Fibroblast of villous mesenchyme (primary cell): ENCODE results near the gene FAM8A1. TPM values are rescaled to one million over a fixed set of nuclear protein-coding genes. Genes with fewer than 3 reads are reported as not detected.

Source experiments
- DNase-seq: peaks from one replicate; pipeline ENCODE4 v3.0.0-alpha.2; 2010; ENCODE audit warnings: low read depth
- H3K4me3 ChIP-seq: 2 replicates; pipeline ENCODE4 v1.5.1; 2011; ENCODE audit warnings: low read depth, mild to moderate bottlenecking, low read length
- CTCF ChIP-seq: IDR thresholded peaks from 2 replicates; pipeline ENCODE4 v1.5.1; 2012; ENCODE audit warnings: low read depth, mild to moderate bottlenecking, low read length; ENCODE audit not compliant: insufficient read depth
- total RNA-seq: library from RNA; depleted of rRNA; stranded (reverse); fragments of >200 nt; gene quantifications from 2 replicates; pipeline ENCODE4 v1.2.3, GENCODE V29; 2012

The FAM8A1 gene
- total RNA-seq, 1 donor: 22.0 TPM

- no peak for DNase-seq
- no peak for TF ChIP-seq CTCF
- H3K4me3 ChIP-seq: no peak overlapping the region
These were observed 24.3 kb downstream of the FAM8A1 start for GRCh38 chr6:17624396-17624795.

- DNase-seq: no peak
- no peak for TF ChIP-seq CTCF
- H3K4me3 ChIP-seq: no peak overlapping the region
These were observed 28.8 kb downstream of the FAM8A1 start for GRCh38 chr6:17628873-17629272.

GRCh38 chr6:17629824-17630510 lies 29.9 kb downstream of the FAM8A1 start:
- TF ChIP-seq CTCF: no peak
- no peak for DNase-seq
- no peak overlapping the region for H3K4me3 ChIP-seq

GRCh38 chr6:17630511-17631073 lies 30.5 kb downstream of the FAM8A1 start:
- TF ChIP-seq CTCF: no peak
- DNase-seq: peak; percentile 50
- H3K4me3 ChIP-seq: no peak overlapping the region

GRCh38 chr6:17632934-17633333 lies 32.8 kb downstream of the FAM8A1 start:
- DNase-seq: no peak
- TF ChIP-seq CTCF: no peak
- no peak overlapping the region for H3K4me3 ChIP-seq

GRCh38 chr6:17633465-17634188 lies 33.5 kb downstream of the FAM8A1 start:
- no peak overlapping the region for H3K4me3 ChIP-seq
- DNase-seq: no peak
- no peak for TF ChIP-seq CTCF

GRCh38 chr6:17635568-17635967 lies 35.5 kb downstream of the FAM8A1 start:
- no peak for TF ChIP-seq CTCF
- H3K4me3 ChIP-seq: no peak overlapping the region
- no peak for DNase-seq
